GM23338 (cell line): Measurements from ENCODE around the gene CSPG4. TPM values are rescaled to one million over a fixed set of nuclear protein-coding genes. Genes with fewer than 3 reads are reported as not detected.

Experiments used
- ATAC-seq: fragments of 200-7000 bp; cut with Tn5 transposase; 3 replicates; pipeline ENCODE4 v1.9.1; 2020
- DNase-seq: peaks from one replicate; pipeline ENCODE4 v3.0.0-alpha.2; 2015; ENCODE audit warnings: low spot score
- H2AFZ ChIP-seq: fragments of 200-600 bp; sonication (generic); 2 replicates; pipeline ENCODE4 v1.8.0; 2016; ENCODE audit warnings: antibody characterized with exemption, mild to moderate bottlenecking, moderate library complexity
- H3F3A ChIP-seq: fragments of 200-600 bp; sonication (generic); replicated peaks from 2 replicates; pipeline ENCODE4 v1.8.0; 2017; ENCODE audit warnings: antibody characterized with exemption, mixed run types, low read depth
- H3K27ac ChIP-seq: fragments of 200-600 bp; sonication (generic); 2 replicates; pipeline ENCODE4 v1.6.1; 2016; ENCODE audit warnings: low read depth
- H3K27me3 ChIP-seq: fragments of 200-600 bp; sonication (generic); 2 replicates; pipeline ENCODE4 v1.8.0; 2016; ENCODE audit warnings: mild to moderate bottlenecking, mixed run types, moderate library complexity; ENCODE audit not compliant: insufficient read depth
- H3K36me3 ChIP-seq: fragments of 200-600 bp; sonication (generic); 2 replicates; pipeline ENCODE4 v1.8.0; 2016; ENCODE audit warnings: mild to moderate bottlenecking; ENCODE audit not compliant: insufficient read depth
- H3K4me1 ChIP-seq: fragments of 200-600 bp; sonication (generic); 2 replicates; pipeline ENCODE4 v1.8.0; 2016; ENCODE audit warnings: mild to moderate bottlenecking, moderate library complexity; ENCODE audit not compliant: insufficient read depth
- H3K4me2 ChIP-seq: fragments of 200-600 bp; sonication (generic); 2 replicates; pipeline ENCODE4 v1.7.1; 2017; ENCODE audit warnings: mixed run types
- H3K4me3 ChIP-seq: fragments of 200-600 bp; sonication (generic); 2 replicates; pipeline ENCODE4 v1.6.1; 2016; ENCODE audit warnings: mixed run types
- H3K79me2 ChIP-seq: fragments of 200-600 bp; sonication (generic); replicated peaks from 2 replicates; pipeline ENCODE4 v1.8.0; 2017; ENCODE audit warnings: mild to moderate bottlenecking; ENCODE audit not compliant: insufficient read depth
- H3K9me2 ChIP-seq: fragments of 200-600 bp; sonication (generic); 2 replicates; pipeline ENCODE4 v1.8.0; 2017; ENCODE audit not compliant: insufficient read depth
- H4K20me1 ChIP-seq: fragments of 200-600 bp; sonication (generic); replicated peaks from 2 replicates; pipeline ENCODE4 v1.8.0; 2017; ENCODE audit warnings: mild to moderate bottlenecking; ENCODE audit not compliant: insufficient read depth
- H3K27ac Mint-ChIP-seq: 2 replicates; pipeline ENCODE4 v1.8.0; 2020; ENCODE audit warnings: inconsistent platforms, mild to moderate bottlenecking, moderate library complexity, mixed read lengths
- H3K27me3 Mint-ChIP-seq: 3 replicates; pipeline ENCODE4 v1.8.0; 2022; ENCODE audit warnings: low read depth, mild to moderate bottlenecking, moderate library complexity, mixed read lengths, inconsistent platforms; ENCODE audit not compliant: insufficient read depth, poor library complexity
- H3K36me3 Mint-ChIP-seq: 3 replicates; pipeline ENCODE4 v1.8.0; 2021; ENCODE audit warnings: low read depth, mild to moderate bottlenecking, inconsistent platforms, moderate library complexity, mixed read lengths
- H3K4me1 Mint-ChIP-seq: 3 replicates; pipeline ENCODE4 v1.8.0; 2020; ENCODE audit warnings: mild to moderate bottlenecking, inconsistent platforms, mixed read lengths
- H3K4me3 Mint-ChIP-seq: 3 replicates; pipeline ENCODE4 v1.8.0; 2021; ENCODE audit warnings: moderate library complexity, mild to moderate bottlenecking, inconsistent platforms, mixed read lengths
- H3K9me3 Mint-ChIP-seq: 3 replicates; pipeline ENCODE4 v1.8.0; 2020; ENCODE audit warnings: moderate library complexity, mild to moderate bottlenecking, inconsistent platforms, mixed read lengths
- CREB1 ChIP-seq: fragments of 250-450 bp; sonication (Bioruptor Pico); IDR thresholded peaks from 2 replicates; pipeline ENCODE4 v1.5.0; 2020; ENCODE audit warnings: low read depth, mild to moderate bottlenecking, moderate library complexity
- CTCF ChIP-seq, 2 experiments: fragments of 200-600 bp in 1 of 2; sonication (generic) in 1 of 2; conservative IDR thresholded peaks; 2 replicates each; pipeline versions ENCODE4 v1.5.1 to v1.6.1; 2016 to 2017; ENCODE audit warnings: antibody characterized with exemption in 2 of 2, low read depth in 2 of 2, mild to moderate bottlenecking in 2 of 2, moderate library complexity in 1 of 2
- ETS1 ChIP-seq: IDR thresholded peaks from 2 replicates; pipeline ENCODE4 v1.6.1; 2016; ENCODE audit warnings: antibody characterized with exemption
- EZH2 ChIP-seq: fragments of 200-600 bp; sonication (generic); IDR thresholded peaks from one replicate; pipeline ENCODE4 v1.8.0; 2017; ENCODE audit warnings: antibody characterized with exemption, mild to moderate bottlenecking, low read depth; ENCODE audit not compliant: unreplicated experiment
- JUNB ChIP-seq: IDR thresholded peaks from one replicate; pipeline ENCODE4 v1.6.1; 2016; ENCODE audit warnings: antibody characterized with exemption; ENCODE audit not compliant: unreplicated experiment
- NANOG ChIP-seq: IDR thresholded peaks from 2 replicates; pipeline ENCODE4 v1.6.1; 2016; ENCODE audit warnings: antibody characterized with exemption, borderline replicate concordance
- POLR2AphosphoS5 ChIP-seq: IDR thresholded peaks from 2 replicates; pipeline ENCODE4 v1.6.1; 2016; ENCODE audit warnings: antibody characterized with exemption, low read depth
- REST ChIP-seq: IDR thresholded peaks from one replicate; pipeline ENCODE4 v1.6.1; 2018; ENCODE audit warnings: antibody characterized with exemption; ENCODE audit not compliant: unreplicated experiment
- STAT1 ChIP-seq: IDR thresholded peaks from one replicate; pipeline ENCODE4 v1.6.1; 2016; ENCODE audit warnings: antibody characterized with exemption; ENCODE audit not compliant: unreplicated experiment
- ZNF331 ChIP-seq: fragments of 250-450 bp; sonication (Bioruptor Pico); IDR thresholded peaks from 2 replicates; pipeline ENCODE4 v1.5.0; 2020; ENCODE audit warnings: low read depth, mild to moderate bottlenecking, moderate library complexity
- ZNF462 ChIP-seq: fragments of 250-450 bp; sonication (Bioruptor Pico); IDR thresholded peaks from 2 replicates; pipeline ENCODE4 v1.5.0; 2020; ENCODE audit warnings: mild to moderate bottlenecking, moderate library complexity
- polyA plus RNA-seq: library from polyadenylated mRNA; unstranded; fragments of >200 nt; fragmentation: Nextera tagmentation; extraction: Ambion mirVana; gene quantifications from 2 replicates; pipeline ENCODE4 v1.2.1, GENCODE V29; 2016
- total RNA-seq: library from RNA; depleted of rRNA; stranded (reverse); fragments of >200 nt; shearing (Covaris generic); gene quantifications from 2 replicates; pipeline ENCODE4 v1.2.3, GENCODE V29; 2014

CSPG4 gene
- total and polyA plus RNA-seq, 2 experiments from 2014 or later: 0.27 to 4.0 TPM

GRCh38 chr15:75693501-75694240 is 19.0 kb downstream of the CSPG4 start:
- Mint-ChIP-seq H3K9me3 (no peaks in the 10 kb centered on the region), H3K27ac (no peak overlapping the region), H3K4me3 (no peak overlapping the region), H3K27me3 (peaks cover 17% of the 10 kb centered on the region), H3K36me3 (no peaks in the 10 kb centered on the region), H3K4me1 (peaks cover 26% of the 10 kb centered on the region)
- H3K4me1 ChIP-seq: peaks cover 10% of the 10 kb centered on the region
- H3K9me2 ChIP-seq: no peaks in the 10 kb centered on the region
- TF ChIP-seq ETS1 (no peak), ZNF331 (CRISPR knock-in tag) (no peak), NANOG (no peak), STAT1 (no peak), CREB1 (CRISPR knock-in tag) (no peak), ZNF462 (CRISPR knock-in tag) (no peak), EZH2 (no peak), REST (no peak), CTCF (conservative IDR thresholded peaks at IDR 0.05; ENCODE audit: low read depth in 2 of 2) (no peak), POLR2AphosphoS5 (no peak), JUNB (no peak)
- no peak for ATAC-seq
- no peak overlapping the region; the same call in 1 of the 2 replicates for H3K4me2 ChIP-seq
- H3K79me2 ChIP-seq: no peaks in the 10 kb centered on the region
- no peaks in the 10 kb centered on the region for H3K36me3 ChIP-seq
- DNase-seq: no peak
- 0 out of 2 replicates have a peak, but pooled peaks cover 10% of the 10 kb centered on the region for H3F3A ChIP-seq
- peak overlapping the region; percentile 90 for H2AFZ ChIP-seq
- no peaks in the 10 kb centered on the region for H4K20me1 ChIP-seq
- no peak overlapping the region for H3K27ac ChIP-seq
- no peaks in the 10 kb centered on the region for H3K27me3 ChIP-seq
- no peak overlapping the region for H3K4me3 ChIP-seq
